Glutamatergic neuron (in vitro differentiated cells): Measurements from ENCODE around the gene OXA1L. TPM values are rescaled to one million over a fixed set of nuclear protein-coding genes. Genes with fewer than 3 reads are reported as not detected.
"Not testable (repeated sequence)": the region's sequence is repeated elsewhere in the genome, so short reads cannot be mapped to it uniquely, and the experiment has no call there.

Experiments used
- DNase-seq: peaks from one replicate; pipeline ENCODE4 v3.0.0; 2022
- H3K27ac Mint-ChIP-seq: one replicate; pipeline ENCODE4 v1.8.0; 2020; ENCODE audit warnings: mild to moderate bottlenecking, mixed read lengths, inconsistent platforms; ENCODE audit not compliant: unreplicated experiment
- H3K27me3 Mint-ChIP-seq: one replicate; pipeline ENCODE4 v1.8.0; 2020; ENCODE audit warnings: mild to moderate bottlenecking, moderate library complexity, mixed read lengths, inconsistent platforms; ENCODE audit not compliant: unreplicated experiment
- H3K36me3 Mint-ChIP-seq: one replicate; pipeline ENCODE4 v1.8.0; 2020; ENCODE audit warnings: mild to moderate bottlenecking, mixed read lengths, inconsistent platforms; ENCODE audit not compliant: unreplicated experiment
- H3K4me1 Mint-ChIP-seq: one replicate; pipeline ENCODE4 v1.8.0; 2020; ENCODE audit warnings: mild to moderate bottlenecking, low read depth, mixed read lengths, inconsistent platforms; ENCODE audit not compliant: unreplicated experiment
- H3K4me3 Mint-ChIP-seq: one replicate; pipeline ENCODE4 v1.8.0; 2020; ENCODE audit warnings: mild to moderate bottlenecking, mixed read lengths, inconsistent platforms; ENCODE audit not compliant: unreplicated experiment
- H3K9me3 Mint-ChIP-seq: one replicate; pipeline ENCODE4 v1.8.0; 2020; ENCODE audit warnings: mild to moderate bottlenecking, moderate library complexity, mixed read lengths, inconsistent platforms; ENCODE audit not compliant: unreplicated experiment
- CTCF ChIP-seq: fragments of 200-600 bp; sonication (generic); IDR thresholded peaks from one replicate; pipeline ENCODE4 v1.5.0; 2021; ENCODE audit not compliant: partially characterized antibody, unreplicated experiment
- total RNA-seq: library from RNA; stranded (reverse); fragmentation: NEBNext Ultra II Directional; extraction: Animal tissue kit (Norgen Biotek cat#: 25700); gene quantifications from one replicate; pipeline ENCODE4 v1.2.1, GENCODE V29; 2021; ENCODE audit not compliant: unreplicated experiment

Gene OXA1L
- total RNA-seq, 1 donor from 2014 or later = 80.3 TPM

GRCh38 chr14:22792158-22792557 lies 25.7 kb downstream of the OXA1L start:
- Mint-ChIP-seq H3K36me3 (no peaks in the 10 kb centered on the region), H3K27me3 (peaks cover 2% of the 10 kb centered on the region), H3K9me3 (peaks cover 3% of the 10 kb centered on the region), H3K4me3 (no peak overlapping the region), H3K4me1 (no peaks in the 10 kb centered on the region), H3K27ac (no peak overlapping the region)
- DNase-seq = no peak
- TF ChIP-seq CTCF = no peak

GRCh38 chr14:22793550-22793949 lies 27.1 kb downstream of the OXA1L start:
- H3K4me1 Mint-ChIP-seq, DNase-seq: not testable (repeated sequence)

DNA sequence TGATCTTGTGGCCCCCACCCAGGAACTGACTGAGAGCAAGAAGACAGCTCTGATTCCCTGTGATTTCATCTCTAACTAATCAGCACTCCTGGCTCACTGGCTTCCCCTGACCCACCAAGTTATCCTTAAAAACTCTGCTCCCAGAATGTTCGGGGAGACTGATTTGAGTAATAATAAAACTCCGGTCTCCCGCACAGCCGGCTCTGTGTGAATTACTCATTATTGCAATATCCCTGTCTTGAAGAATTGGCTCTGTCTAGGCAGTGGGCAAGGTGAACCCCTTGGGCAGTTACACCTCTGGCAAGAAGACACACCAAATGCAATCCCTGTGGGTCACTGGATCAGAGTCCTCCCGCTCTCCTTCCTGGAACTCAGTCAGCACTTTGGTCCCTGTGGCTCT lies 27.5 kb downstream of the OXA1L start:
- no peak for DNase-seq
- Mint-ChIP-seq H3K4me3 (no peak overlapping the region), H3K9me3 (peaks cover 3% of the 10 kb centered on the region), H3K27me3 (peaks cover 7% of the 10 kb centered on the region), H3K27ac (no peak overlapping the region), H3K4me1 (no peaks in the 10 kb centered on the region), H3K36me3 (no peaks in the 10 kb centered on the region)
- no peak for TF ChIP-seq CTCF

More at GRCh38 chr14:22793550-22793949, 27.1 kb downstream of the OXA1L start:
- not testable (repeated sequence) for H3K27me3 Mint-ChIP-seq, H3K4me3 Mint-ChIP-seq, H3K27ac Mint-ChIP-seq, H3K9me3 Mint-ChIP-seq, H3K36me3 Mint-ChIP-seq

GRCh38 chr14:22794551-22794951 lies 28.1 kb downstream of the OXA1L start:
- peaks cover 3% of the 10 kb centered on the region for H3K9me3 Mint-ChIP-seq
- H3K27me3 Mint-ChIP-seq = peaks cover 7% of the 10 kb centered on the region
- H3K36me3 Mint-ChIP-seq = no peaks in the 10 kb centered on the region
- H3K27ac Mint-ChIP-seq = no peak overlapping the region
- DNase-seq = no peak
- TF ChIP-seq CTCF = no peak
- H3K4me3 Mint-ChIP-seq = no peak overlapping the region
- no peaks in the 10 kb centered on the region for H3K4me1 Mint-ChIP-seq

DNA sequence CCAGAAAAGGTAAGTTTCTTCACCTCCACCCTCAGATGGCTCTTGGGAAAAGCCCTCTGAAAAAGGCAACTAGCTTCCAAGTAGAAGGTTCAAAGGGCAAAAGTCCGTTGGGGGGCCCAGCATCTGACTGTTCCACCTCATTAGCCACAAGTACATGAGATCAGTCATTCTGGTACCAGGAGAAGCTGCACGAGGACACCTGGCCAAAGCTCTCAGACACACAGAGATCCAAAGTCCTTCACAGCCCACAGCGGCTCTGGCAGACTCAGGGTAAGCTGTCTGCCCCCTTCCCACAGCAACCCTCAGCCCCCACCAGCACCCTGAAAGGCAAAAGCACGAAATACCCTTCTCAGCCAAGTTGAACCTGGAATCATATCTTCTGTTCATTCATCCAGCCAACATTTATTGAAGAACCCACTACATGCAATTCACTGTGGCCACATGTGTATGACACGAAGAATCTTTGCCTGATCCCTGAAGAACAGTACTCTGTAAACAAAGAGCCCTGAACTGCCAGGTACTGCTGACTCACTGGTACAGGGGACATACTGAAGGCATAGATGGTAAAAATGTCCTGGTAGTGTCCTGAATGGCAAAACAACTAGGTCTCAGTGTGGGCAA lies 29.7 kb downstream of the OXA1L start:
- peaks cover 3% of the 10 kb centered on the region for H3K9me3 Mint-ChIP-seq
- H3K27me3 Mint-ChIP-seq = peaks cover 7% of the 10 kb centered on the region
- no peak overlapping the region for H3K27ac Mint-ChIP-seq
- TF ChIP-seq CTCF = no peak
- no peak overlapping the region for H3K4me3 Mint-ChIP-seq
- no peaks in the 10 kb centered on the region for H3K4me1 Mint-ChIP-seq
- DNase-seq = no peak
- H3K36me3 Mint-ChIP-seq = no peaks in the 10 kb centered on the region
